Mesothelial cell of epicardium (in vitro differentiated cells): ENCODE measurements around the gene CDK5RAP2. TPM values are rescaled to one million over a fixed set of nuclear protein-coding genes. Genes with fewer than 3 reads are reported as not detected.
A peak's percentile ranks its signal among the peaks of the same experiment; 100 is the strongest.

Source experiments
- DNase-seq, 2 experiments: peaks; one replicate each; pipeline ENCODE4 v3.0.0; 2021; ENCODE audit warnings: low spot score in 2 of 2; ENCODE audit not compliant: unreplicated experiment in 2 of 2
- H3K27ac Mint-ChIP-seq: 2 replicates; pipeline ENCODE4 v1.8.0; 2021; ENCODE audit warnings: mixed read lengths
- H3K27me3 Mint-ChIP-seq: 2 replicates; pipeline ENCODE4 v1.8.0; 2021; ENCODE audit warnings: low read depth, mixed read lengths
- H3K36me3 Mint-ChIP-seq: 2 replicates; pipeline ENCODE4 v1.8.0; 2021; ENCODE audit warnings: mixed read lengths
- H3K4me1 Mint-ChIP-seq: 2 replicates; pipeline ENCODE4 v1.8.0; 2021; ENCODE audit warnings: mixed read lengths
- H3K4me3 Mint-ChIP-seq: 2 replicates; pipeline ENCODE4 v1.8.0; 2021; ENCODE audit warnings: mild to moderate bottlenecking, moderate library complexity, mixed read lengths
- H3K9me3 Mint-ChIP-seq: 2 replicates; pipeline ENCODE4 v1.8.0; 2021; ENCODE audit warnings: mixed read lengths
- CTCF ChIP-seq: fragments of 200-600 bp; sonication (generic); IDR thresholded peaks from one replicate; pipeline ENCODE4 v1.5.0; 2021; ENCODE audit warnings: antibody characterized with exemption; ENCODE audit not compliant: unreplicated experiment
- total RNA-seq: library from RNA; stranded (reverse); gene quantifications from 3 replicates; pipeline ENCODE4 v1.2.1, GENCODE V29; 2021

CDK5RAP2 gene
- total RNA-seq, 1 donor from 2014 or later, result 71.0 TPM

GRCh38 chr9:120361551-120361950, 218.4 kb downstream of the CDK5RAP2 start:
- Mint-ChIP-seq H3K27me3 (no peaks in the 10 kb centered on the region), H3K9me3 (peaks cover 14% of the 10 kb centered on the region), H3K4me3 (no peak overlapping the region), H3K36me3 (peaks cover 2% of the 10 kb centered on the region), H3K4me1 (peaks cover 30% of the 10 kb centered on the region), H3K27ac (no peak overlapping the region)
- no peak for DNase-seq
- TF ChIP-seq CTCF, result no peak

GRCh38 chr9:120360510-120360909, 219.5 kb downstream of the CDK5RAP2 start:
- TF ChIP-seq CTCF, result no peak
- Mint-ChIP-seq H3K27ac (no peak overlapping the region), H3K36me3 (peaks cover 2% of the 10 kb centered on the region), H3K4me1 (peaks cover 23% of the 10 kb centered on the region), H3K27me3 (no peaks in the 10 kb centered on the region), H3K4me3 (no peak overlapping the region), H3K9me3 (peaks cover 22% of the 10 kb centered on the region)
- no peak for DNase-seq

- DNase-seq, result no peak
- TF ChIP-seq CTCF, result no peak
- Mint-ChIP-seq H3K9me3 (peaks cover 20% of the 10 kb centered on the region), H3K4me1 (peaks cover 23% of the 10 kb centered on the region), H3K4me3 (no peak overlapping the region), H3K27ac (no peak overlapping the region), H3K27me3 (no peaks in the 10 kb centered on the region), H3K36me3 (peaks cover 2% of the 10 kb centered on the region)
Measured at GRCh38 chr9:120360046-120360445, 219.9 kb downstream of the CDK5RAP2 start.

GRCh38 chr9:120358877-120359276, 221.1 kb downstream of the CDK5RAP2 start:
- DNase-seq, result no peak
- H3K27ac Mint-ChIP-seq, result no peak overlapping the region
- peaks cover 12% of the 10 kb centered on the region for H3K9me3 Mint-ChIP-seq
- no peak for TF ChIP-seq CTCF
- H3K27me3 Mint-ChIP-seq, result no peaks in the 10 kb centered on the region
- H3K4me3 Mint-ChIP-seq, result no peak overlapping the region
- H3K36me3 Mint-ChIP-seq, result no peaks in the 10 kb centered on the region
- peaks cover 22% of the 10 kb centered on the region for H3K4me1 Mint-ChIP-seq

GRCh38 chr9:120353506-120353905, 226.5 kb downstream of the CDK5RAP2 start:
- Mint-ChIP-seq H3K4me1 (peaks cover 27% of the 10 kb centered on the region), H3K4me3 (no peak overlapping the region), H3K9me3 (peaks cover 9% of the 10 kb centered on the region), H3K27me3 (no peaks in the 10 kb centered on the region), H3K36me3 (no peaks in the 10 kb centered on the region), H3K27ac (peak overlapping the region; percentile 55)
- no peak for DNase-seq
- TF ChIP-seq CTCF, result no peak

GRCh38 chr9:120351106-120351505, 228.9 kb downstream of the CDK5RAP2 start:
- peak overlapping the region; percentile 44 for H3K27ac Mint-ChIP-seq
- no peak for TF ChIP-seq CTCF

More at GRCh38 chr9:120351106-120351505, 228.9 kb downstream of the CDK5RAP2 start:
- Mint-ChIP-seq H3K9me3 (peaks cover 5% of the 10 kb centered on the region), H3K27me3 (no peaks in the 10 kb centered on the region), H3K36me3 (no peaks in the 10 kb centered on the region), H3K4me3 (no peak overlapping the region), H3K4me1 (peaks cover 27% of the 10 kb centered on the region)
- DNase-seq, result no peak
